HG03457 (cell line): ENCODE data around the gene ELL2.

Source experiments
- ATAC-seq: cut with Tn5 transposase; IDR thresholded peaks from one replicate; pipeline ENCODE4 v1.9.1; 2021; ENCODE audit warnings: moderate number of reproducible peaks; ENCODE audit not compliant: unreplicated experiment

Gene ELL2

DNA sequence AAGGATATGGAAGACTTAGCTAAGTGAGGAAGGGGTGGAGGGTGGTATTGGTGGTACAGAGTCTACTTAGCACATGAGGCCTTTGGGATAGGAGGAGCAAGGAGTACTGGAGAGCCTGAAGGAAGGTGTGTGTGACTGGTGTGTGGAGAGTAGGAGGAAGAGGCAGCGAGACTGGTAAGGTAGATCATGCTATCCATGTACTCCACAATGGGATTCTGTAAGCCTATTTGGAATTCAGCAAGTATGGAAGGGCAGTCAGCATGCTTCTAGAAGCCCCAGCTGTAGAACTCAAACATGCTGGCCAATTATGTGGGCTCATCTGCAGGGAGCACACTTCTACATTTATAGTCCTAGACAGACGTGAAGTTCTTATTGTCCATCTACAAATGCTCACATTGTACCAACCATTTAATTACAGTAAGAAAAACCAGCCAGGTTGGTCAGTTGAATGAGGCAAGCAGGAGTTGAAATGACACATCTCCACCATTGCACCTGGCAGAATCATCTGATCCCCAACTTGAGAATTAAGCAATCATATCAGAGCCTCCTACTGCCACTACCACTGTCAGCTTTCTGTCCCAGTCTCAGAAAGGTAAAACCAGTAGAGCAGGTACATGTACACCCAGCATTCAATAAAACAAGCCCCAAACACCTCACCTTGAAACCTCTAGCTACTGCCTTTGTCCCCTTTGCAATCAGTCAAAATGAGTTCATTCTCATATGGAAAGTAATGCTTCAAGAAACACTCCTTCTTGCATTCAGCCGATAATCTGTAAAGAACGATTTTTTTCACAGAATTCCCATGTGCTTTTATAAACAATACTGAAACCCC is 78.2 kb downstream of the ELL2 start:
- ATAC-seq: no peak

DNA sequence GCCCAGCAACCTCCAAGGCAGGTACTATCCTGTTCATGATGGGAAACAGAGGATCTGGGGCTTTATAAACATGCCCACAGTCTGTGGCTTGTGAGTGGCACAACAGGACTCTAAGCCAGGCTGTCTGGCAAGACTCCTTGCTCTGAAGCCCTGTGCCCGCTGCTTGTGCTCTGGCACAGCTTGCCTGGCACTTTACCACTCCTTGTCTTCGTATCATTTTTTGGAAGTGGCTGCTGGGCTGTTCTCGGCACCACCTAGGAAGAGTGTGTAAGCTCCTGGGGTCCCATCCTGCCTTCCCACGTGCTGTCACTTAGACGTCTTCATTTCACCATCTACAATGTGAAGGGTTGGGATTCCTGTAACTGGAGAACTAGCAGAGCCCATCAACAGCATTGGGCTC is 79.8 kb downstream of the ELL2 start:
- ATAC-seq: no peak

DNA sequence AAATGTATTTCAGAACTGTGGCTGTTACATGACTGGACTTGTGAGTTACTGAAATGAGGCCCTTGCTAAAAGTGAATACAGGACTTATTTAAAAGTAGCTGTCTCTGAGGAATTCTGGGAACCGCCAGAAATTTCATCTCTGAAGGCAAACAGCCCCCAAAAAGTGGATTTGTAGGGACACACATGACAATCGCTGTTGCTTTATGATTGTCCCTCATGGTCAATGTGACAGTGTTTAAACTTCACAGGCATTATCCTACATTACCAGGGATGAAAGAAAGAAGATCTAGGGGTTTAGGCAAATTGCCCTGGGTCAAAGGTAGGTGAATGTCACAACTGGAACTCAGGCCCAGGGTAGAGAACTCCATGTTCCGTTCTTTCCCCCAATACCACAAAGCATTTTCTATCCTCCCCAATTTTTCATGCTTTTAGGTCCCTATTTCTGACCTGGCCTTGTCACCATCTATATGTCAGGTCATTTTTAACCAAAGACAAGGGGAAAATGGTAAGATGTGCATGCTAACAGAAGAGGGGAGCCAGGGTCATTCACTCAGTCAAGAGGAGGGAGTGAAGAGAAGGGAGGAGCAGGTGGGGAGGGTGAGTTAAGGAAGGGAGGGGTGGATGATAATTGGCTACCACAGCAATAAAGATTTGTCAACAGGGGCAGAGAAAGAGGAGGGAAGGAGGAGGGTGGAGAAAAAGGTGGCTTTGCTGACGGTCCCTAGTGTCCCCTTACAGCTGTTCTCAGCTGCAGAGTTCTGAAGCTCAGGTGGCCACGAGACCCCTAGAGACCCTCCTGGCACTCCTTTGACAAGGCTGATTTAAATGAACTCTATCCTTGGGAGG is 81.3 kb downstream of the ELL2 start:
- no peak for ATAC-seq

DNA sequence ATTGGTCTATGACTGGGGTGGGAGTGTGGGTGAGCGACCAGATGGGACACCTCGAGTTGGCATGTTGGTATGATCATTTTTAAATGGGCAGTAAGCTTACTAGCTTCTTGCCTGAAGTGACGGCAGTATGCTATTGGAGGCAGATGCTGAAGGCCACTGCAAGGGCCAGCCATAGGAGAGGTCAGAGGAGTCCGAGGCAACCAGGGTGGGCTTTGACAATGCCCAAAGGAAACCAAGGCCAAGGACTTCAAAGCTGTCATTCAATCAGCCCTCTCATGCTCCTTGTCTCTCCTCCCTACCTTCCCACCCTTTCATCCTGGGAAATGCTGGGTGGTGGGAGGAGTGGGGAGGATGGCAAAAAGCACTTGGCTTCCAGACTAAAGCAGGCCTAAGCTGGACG is 82.0 kb downstream of the ELL2 start:
- ATAC-seq: no peak

DNA sequence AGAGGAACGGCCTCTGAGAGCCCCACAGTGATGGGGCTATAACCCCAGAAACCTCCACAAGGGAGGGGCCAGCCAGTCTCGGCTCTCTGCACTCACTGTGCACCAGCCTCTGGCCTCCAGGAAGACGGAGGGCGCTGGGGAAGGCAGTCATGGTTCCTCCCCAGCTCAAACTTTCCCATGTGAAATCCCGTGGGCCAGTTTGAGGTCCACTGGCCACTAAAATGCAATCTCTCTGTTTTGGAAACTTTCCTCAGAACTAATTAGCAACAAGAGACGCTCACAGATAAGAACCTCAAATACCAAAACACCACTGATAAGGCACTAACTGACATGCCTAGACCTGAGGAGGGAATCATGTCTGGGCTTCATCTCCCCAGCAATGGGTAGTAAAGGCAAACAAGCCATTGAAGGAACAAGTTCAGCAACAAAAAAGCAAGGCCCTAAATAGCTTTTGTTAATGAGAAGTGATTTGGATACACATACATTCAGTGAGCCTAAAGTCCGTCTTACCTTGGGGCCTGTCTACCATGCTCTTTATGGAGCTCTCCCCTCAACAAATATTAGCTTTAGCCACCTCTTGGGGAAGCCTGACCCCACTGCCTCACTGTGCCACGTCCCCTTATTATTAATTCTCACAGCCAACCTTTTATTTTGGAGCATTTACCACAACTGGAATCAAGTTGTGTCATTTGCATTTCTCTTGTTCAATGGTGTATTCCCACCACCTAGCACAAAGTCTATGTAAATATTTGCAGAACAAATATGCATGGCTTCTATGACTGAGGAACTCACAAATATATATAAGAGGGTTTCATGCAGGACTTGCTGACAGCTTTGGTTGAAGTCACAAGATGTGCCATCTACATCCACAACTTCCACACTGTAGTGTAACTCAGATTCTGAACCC is 83.0 kb downstream of the ELL2 start:
- ATAC-seq: no peak

DNA sequence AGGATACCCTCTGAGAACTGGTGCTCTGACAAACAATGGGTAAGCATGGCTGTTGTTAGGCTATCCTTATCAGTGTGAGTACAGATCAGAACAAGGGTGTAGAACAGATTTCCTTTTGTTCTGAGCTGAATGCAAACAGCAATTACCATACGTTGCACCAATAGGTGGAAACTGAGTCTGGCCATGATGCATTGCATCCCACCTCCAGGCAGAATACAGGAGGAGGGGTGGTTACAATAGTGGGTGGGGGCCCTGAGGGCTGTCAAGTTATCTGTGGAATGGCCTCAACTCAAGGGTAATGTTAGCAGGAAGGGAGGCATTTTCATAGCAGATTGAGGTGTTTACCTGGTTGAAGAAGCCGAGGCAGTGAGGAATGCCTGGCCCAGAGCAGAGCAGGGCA is 84.9 kb downstream of the ELL2 start:
- no peak for ATAC-seq

DNA sequence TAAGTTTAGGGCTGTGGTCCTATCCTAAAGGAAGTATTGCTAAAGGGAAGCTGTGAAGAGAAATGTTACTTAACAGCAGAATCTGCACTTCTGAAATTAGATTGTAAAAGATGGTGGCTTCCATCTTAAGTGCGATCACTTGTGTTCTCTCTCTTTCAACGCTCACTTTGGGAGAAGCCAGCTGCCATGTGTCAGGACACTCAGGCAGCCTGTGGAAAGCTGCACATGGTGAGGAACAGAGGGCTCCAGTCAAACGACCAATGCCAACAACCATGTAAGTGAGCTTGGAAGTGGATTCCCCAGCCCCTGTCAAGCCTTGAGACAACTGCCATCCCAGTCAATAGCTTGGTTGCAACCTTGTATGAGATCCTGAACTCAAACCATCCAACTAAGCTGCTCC is 87.4 kb downstream of the ELL2 start:
- ATAC-seq: no peak

DNA sequence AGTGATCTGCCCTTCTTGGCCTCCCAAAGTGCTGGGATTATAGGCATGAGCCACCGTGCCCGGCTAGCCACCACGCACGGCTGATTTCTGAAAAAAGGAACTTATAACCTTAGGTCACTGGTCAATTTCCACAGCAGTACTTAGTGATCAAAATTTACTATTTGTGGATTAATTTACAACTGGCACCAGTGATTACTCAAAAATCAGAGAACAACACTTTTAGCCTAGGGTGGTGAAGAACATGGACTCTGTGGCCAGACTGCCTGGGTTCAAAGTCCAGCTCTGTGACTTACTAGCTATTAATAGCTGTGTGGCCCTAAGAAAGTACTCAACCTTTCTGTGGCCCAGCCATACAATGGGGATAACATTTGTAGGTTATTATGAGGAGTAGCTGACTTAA is 88.3 kb downstream of the ELL2 start:
- ATAC-seq: no peak

DNA sequence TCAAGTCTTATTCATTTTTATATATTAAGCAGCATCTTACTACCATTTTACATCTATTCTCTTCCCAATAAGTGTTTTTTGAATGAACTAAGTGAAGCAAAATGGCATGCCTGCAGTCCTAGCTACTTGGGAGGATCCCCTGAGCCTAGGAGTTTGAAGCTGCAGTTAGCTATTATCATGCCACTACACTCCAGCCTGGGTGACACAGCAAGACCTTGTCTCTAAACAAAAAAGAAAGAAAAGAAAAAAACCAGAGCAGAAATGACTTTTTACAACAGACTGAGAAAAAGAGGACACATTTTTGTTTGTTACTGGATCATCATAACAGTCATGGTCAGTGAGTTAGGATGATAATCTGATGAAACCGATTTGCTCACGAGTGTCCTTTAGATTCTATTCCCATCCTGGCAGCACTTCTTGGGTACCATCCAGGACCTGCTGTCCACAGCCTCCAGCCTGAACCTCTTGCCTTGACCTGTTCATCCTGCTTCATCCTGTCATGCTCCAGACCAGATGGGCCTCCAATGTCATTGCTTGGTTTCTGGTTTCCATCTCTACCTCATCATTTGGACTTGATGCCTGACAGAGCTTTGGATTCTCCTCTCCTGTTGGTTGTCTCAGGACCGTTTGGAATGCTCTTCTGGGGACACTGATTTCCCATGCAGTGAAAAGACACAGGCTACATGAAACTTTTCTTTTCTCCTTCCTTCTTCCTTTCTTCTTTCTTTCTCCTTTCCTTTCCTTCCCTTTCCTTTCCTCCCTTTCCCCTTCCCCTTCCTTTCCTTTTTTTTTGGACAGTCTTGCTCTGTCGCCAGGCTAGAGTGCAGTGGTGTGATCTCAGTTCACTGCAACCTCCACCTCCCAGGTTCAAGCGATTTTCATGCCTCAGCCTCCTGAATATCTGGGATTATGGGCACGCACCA is 89.0 kb downstream of the ELL2 start:
- no peak for ATAC-seq

DNA sequence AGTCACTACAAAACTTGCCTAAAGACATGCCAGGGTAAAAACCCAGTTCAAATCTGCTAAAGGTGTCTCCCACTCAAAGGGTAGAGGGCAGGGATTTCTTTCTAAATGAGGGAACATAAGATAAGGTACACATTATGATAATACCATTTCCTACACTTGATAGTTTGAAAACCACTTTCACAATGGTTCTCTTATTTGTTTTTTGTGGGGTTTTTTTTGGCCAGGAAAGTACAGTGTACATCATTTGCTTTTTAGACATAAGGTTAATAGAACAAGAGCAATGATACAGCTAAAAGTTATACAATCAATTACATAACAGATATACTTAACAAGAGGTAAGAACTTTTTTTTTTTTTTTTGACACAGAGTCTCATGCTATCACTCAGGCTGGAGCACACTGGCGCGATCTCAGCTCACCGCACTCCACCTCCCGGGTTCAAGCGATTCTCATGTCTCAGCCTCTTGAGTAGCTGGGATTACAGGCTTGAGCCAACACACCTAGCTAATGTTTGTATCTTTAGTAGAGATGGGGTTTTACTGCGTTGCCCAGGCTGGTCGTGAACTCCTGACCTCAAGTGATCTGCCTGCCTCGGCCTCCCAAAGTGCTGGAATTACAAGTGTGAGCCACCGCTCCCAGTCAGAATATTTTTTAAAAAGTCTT is 90.4 kb downstream of the ELL2 start:
- no peak for ATAC-seq

DNA sequence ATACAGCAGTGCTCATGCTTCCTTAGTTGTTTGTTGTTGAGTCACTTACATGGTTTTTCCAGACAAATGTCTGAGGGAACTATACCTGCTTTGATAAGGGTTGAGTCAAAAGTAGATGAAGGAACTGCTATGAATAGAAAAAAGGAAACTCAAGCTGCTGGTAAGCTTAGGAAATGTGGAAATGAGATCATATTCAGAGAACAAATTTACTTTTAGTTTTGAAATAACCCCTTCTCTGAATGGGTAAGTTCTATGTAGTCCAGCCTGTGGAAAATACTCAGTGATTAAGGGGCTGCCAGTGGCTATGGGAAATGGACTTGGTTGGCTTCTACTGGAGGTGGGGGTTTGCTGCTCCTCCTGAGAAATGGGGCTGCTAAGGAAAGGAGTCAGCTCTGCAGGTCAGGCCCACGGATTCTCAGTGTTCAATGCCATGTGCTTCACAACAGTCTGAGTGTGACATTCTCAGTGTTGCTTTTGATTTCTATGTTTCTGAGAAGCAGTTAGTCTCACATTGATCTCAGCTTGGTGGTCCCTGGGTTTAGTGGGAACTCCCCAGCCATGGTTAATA is 91.5 kb downstream of the ELL2 start:
- peak; percentile 52 for ATAC-seq

DNA sequence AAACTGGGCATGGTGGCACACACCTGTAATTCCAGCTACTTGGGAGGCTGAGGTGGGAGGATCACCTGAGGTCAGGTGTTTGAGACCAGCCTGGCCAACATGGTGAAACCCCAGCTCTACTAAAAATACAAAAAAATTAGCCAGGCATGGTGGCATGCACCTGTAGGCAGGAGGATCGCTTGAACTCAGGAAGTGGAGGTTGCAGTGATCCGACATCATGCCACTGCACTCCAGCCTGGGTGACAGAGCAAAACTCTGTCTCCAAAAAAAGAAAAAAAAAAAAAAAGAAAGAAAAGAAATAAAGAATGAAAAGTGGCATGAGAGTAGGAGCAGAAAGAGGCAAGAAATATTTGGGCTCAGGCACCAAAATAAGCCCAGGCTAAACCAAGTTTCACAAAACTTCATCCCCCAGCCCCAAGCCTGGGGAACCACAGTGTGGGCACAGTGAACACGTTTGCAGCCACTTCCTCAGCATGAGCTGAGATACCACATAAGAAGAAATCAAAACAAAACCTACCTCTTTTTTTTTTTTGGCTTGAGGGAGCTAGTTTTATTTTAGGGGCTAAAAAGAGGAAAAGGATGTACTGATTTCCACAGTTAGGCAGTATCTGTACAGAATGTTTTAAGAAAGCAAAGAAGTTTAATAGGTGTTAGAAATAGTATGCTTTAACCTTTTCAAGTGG is 92.3 kb downstream of the ELL2 start:
- ATAC-seq: peak; percentile 50

DNA sequence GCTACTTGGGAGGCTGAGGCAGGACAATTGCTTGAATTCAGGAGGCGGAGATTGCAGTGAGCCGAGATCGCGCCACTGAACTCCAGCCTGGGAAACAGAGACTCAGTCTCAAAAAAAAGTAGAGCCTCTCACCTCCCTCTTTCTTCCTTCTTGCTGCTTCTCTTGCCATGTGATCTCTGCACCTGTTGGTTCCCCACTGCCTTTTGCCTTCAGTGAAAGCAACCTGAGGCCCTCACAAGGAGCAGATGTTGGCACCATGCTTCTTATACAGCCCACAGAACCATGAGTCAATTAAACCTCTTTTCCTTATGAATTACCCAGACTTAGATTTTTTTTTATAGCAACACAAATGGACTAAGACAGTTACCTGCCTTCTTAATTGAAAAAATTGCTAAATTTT is 93.5 kb downstream of the ELL2 start:
- no peak for ATAC-seq

DNA sequence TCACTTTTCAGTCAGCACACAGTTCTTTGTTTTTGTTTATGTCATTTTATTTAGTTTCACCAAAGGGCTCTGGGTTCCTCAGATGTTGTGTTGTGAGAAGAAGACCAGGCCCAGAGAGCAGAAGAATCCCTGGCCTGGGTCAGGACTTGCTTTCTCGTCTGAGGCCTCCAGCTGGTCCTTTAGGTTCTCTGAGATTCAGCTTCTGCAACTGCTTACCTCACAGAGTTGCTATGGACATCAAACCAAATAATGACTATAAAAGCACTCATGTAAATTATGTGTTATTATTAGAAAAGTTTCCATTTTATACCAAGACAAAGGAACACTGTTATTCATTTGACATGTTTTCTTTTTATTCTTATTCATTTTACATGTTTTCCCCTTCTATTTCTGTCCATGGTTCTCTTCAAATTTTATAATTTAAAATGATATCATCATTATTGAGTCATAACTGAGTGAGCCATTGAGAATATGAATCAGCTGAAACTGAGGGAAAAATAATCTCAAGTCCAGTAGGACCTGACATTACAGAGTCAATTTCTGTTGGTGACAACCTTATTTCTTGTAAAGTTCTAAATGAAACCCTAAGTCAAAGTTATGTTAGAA is 95.1 kb downstream of the ELL2 start:
- ATAC-seq: no peak

DNA sequence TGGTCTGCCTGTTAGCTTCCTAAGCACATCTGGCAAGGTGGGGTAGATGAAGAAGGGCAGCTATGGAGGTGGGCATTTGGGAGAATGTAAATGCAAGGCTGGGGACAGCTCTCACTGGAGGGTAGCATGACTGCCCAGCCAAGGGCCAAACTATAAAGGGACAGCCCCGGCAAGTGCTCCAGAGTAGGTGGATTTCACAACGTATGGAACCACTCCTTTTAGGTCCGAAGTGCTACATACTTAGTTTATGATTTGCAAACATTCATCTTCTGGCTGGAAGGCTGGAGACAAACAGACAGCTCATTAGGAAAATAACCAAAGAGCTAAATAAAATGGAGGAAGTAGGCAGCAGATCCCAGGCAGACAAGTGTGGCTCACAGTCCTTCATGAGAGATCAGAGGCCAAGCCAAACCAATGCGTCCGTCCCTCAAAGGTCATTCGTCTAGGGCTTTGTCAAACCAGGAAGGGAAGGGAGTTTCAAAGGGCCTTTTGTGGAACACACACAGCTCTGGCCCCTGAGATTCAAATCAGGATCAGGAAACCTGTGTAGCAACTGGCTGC is 96.6 kb downstream of the ELL2 start:
- no peak for ATAC-seq

DNA sequence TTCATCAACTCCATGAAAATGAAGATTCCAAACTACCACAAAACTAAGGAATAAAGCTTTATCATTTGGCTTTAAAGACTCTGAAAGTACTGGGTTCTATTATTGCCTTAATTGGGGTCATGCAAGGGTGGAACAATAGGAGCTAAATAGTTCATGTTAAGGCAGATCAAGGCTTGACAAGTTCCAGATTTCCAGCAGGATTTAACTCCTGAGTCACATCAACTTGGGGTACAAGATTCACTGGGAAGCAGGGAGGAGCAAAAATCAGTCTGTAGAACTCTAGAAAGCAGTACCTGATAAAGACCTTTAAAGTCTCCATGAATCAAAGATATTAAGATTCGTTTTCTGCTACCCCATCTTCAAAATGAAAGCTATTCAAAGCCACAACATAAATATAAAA is 97.2 kb downstream of the ELL2 start:
- ATAC-seq: no peak

DNA sequence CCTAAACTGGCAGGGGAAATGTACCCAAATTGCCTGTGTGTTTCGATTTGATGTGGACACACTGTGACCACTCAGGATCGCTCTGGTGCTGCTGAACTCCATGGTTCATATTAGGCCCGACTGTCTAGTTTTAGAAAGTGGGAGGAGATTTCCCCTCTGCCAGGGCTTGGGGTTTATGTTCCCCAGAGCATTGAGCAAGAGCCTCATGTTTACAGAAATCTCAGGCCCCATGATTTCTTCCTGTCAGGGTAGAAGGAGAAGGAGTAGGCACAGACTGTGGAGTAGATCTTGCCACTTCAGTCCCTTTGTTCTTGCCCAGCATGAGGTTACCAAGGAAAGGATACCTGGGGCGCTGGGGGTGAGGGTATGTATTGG is 98.3 kb downstream of the ELL2 start:
- ATAC-seq: no peak
